Brain microvascular endothelial cell (primary cell): ENCODE results near the gene LELP1.

Experiments
- DNase-seq: peaks from one replicate; pipeline ENCODE4 v3.0.0-alpha.2; 2020
- H3K27ac ChIP-seq: fragments of 250-450 bp; sonication (Bioruptor Pico); 2 replicates; pipeline ENCODE4 v1.5.1; 2020; ENCODE audit warnings: mild to moderate bottlenecking, moderate library complexity
- H3K27me3 ChIP-seq: fragments of 250-450 bp; sonication (Bioruptor Pico); replicated peaks from 2 replicates; pipeline ENCODE4 v1.5.1; 2020; ENCODE audit warnings: mild to moderate bottlenecking
- H3K36me3 ChIP-seq: fragments of 250-450 bp; sonication (Bioruptor Pico); replicated peaks from 2 replicates; pipeline ENCODE4 v1.5.1; 2020; ENCODE audit warnings: mild to moderate bottlenecking
- H3K4me3 ChIP-seq: 2 replicates; pipeline ENCODE4 v1.5.1; 2011; ENCODE audit warnings: low read depth, mild to moderate bottlenecking, control low read depth, low read length, moderate library complexity
- in situ Hi-C: cut with HindIII; loops from 2 replicates; pipeline ENCODE4 v1.10.0; 2017; ENCODE audit warnings: low sequenced_read_pairs, low pct_ligation_motif_present
- TF ChIP-seq, protein P1 (sequence below): IDR thresholded peaks from 2 replicates; pipeline ENCODE4 v1.5.1; 2011; ENCODE audit warnings: low read depth, mild to moderate bottlenecking, moderate library complexity, low read length, control low read depth, inconsistent platforms; ENCODE audit errors: missing control alignments

The LELP1 gene

DNA sequence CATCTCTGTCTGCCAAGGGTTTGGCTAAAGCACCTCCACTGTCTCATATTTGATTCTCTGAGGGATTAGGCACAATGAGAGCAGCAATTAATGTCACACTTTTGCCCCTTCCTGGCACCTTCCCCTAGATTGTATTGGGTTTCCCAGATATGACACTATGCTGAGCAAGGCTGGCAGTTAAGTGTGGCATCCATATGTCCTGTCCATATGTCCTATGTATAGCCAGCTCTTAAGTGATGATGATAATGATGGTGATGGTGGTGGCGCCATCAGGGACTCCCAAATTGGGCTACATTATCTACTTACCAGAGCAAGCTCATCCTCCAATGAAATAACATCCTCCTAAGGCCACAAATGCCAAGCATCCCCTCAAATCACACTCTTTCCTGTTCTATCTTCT lies 42.8 kb downstream of the LELP1 start:
- no peak overlapping the region for H3K27ac ChIP-seq
- no peak overlapping the region for H3K4me3 ChIP-seq
- in situ Hi-C loops, result no loop called here
- H3K27me3 ChIP-seq, result no peaks in the 10 kb centered on the region
- TF ChIP-seq, protein P1, sequence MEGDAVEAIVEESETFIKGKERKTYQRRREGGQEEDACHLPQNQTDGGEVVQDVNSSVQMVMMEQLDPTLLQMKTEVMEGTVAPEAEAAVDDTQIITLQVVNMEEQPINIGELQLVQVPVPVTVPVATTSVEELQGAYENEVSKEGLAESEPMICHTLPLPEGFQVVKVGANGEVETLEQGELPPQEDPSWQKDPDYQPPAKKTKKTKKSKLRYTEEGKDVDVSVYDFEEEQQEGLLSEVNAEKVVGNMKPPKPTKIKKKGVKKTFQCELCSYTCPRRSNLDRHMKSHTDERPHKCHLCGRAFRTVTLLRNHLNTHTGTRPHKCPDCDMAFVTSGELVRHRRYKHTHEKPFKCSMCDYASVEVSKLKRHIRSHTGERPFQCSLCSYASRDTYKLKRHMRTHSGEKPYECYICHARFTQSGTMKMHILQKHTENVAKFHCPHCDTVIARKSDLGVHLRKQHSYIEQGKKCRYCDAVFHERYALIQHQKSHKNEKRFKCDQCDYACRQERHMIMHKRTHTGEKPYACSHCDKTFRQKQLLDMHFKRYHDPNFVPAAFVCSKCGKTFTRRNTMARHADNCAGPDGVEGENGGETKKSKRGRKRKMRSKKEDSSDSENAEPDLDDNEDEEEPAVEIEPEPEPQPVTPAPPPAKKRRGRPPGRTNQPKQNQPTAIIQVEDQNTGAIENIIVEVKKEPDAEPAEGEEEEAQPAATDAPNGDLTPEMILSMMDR, result no peak
- no peak for DNase-seq
- H3K36me3 ChIP-seq, result no peaks in the 10 kb centered on the region

DNA sequence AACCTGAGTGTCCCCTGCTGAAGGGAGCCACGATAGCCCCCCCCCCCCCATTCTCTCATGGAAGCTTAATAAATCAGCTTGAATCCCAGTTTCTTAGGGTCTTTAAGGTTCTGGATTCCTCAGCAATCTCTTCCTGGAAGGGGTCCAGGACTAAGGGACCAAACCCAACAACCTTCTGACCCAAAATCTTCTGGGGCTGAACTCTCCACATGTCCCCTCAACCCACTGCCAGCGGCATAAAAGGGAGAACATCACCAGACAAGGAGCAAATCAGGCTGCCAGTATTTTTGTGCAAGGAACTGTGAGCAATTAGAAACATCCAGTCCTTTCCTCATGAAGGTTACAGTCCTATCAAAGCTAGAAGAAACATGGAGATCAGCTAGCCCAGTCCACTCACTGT lies 43.6 kb downstream of the LELP1 start:
- in situ Hi-C loops, result no loop called here
- DNase-seq, result no peak
- TF ChIP-seq, protein P1, result no peak

DNA sequence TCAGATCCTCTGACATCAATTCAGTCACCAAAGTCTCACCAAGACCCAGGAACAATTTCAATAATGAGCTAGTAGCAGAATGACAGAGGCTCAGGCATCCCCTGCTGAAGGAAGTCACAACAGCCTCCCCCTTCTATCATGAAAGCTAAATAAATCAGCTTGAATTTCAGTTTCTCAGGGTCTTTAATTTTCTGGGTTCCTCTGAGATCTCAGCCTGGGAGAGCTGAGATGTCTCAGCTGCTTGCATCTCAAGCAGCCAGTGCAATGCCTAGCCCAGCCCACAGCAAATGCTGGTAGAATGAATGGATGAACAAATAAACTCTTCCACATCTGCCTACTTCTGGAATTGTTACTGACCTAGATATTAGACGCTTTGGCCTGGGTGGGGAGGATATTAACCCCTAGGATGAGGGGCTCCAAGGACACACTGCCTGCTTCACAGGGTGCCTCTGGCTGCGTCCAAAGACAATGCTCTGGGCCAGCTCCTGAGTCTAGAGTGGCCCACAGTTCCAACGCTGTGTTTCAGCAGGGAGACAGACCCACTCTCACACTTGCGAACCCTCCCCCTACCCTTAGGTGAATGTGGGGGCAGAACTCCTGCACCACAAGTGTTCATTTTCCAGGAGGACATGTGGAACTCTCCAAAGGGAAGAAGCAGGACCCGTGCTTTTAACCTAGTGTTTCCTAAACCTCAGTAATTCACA lies 45.1 kb downstream of the LELP1 start:
- TF ChIP-seq, protein P1, result no peak
- no peak for DNase-seq
- no peak overlapping the region for H3K27ac ChIP-seq
- H3K27me3 ChIP-seq, result no peaks in the 10 kb centered on the region
- no peak overlapping the region for H3K4me3 ChIP-seq
- H3K36me3 ChIP-seq, result no peaks in the 10 kb centered on the region
- in situ Hi-C loops, result no loop called here

More for the DNA sequence above, 43.6 kb downstream of the LELP1 start:
- Histone ChIP-seq H3K27me3 (no peaks in the 10 kb centered on the region), H3K27ac (no peak overlapping the region), H3K4me3 (no peak overlapping the region), H3K36me3 (no peaks in the 10 kb centered on the region)

DNA sequence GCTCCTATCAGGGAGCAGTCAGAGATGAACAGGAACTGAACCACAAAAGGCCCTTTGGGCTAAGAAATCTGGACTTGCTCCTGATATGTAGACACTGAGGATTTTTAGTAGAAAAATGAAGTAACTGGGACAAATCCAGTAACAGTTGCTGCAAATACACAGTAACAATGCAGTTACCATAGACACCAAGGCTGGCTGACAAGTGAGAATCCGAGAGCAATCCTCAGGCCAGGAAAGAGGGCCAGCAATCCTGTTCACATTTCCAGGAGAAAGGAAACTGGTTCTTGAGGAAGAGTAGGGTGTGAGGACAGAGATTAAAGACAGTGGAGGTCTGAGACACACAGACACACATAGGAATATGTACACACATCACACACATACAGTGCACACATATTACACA lies 46.9 kb downstream of the LELP1 start:
- in situ Hi-C loops, result no loop called here
- DNase-seq, result no peak
- TF ChIP-seq, protein P1, result no peak
- H3K36me3 ChIP-seq, result no peaks in the 10 kb centered on the region
- H3K4me3 ChIP-seq, result no peak overlapping the region
- H3K27ac ChIP-seq, result no peak overlapping the region
- H3K27me3 ChIP-seq, result no peaks in the 10 kb centered on the region

DNA sequence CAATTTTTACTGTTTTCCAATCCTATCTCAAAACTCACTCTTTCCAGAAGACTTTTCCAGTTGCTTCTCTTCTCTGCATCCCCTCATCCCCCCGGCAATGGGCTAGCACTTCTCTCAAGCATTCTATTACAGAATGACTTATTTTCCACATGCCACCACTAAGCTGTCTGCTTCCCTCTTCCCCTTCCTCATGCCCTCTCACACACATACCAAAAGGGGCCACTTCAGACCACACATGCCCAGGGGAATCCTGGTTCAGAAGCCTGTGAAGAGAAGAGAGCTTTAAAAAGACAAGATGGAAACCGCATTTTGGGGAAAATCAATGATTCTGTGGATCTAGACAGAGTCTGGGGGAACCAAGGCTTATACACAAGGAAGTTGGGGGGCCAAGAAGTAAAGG lies 47.9 kb downstream of the LELP1 start:
- Histone ChIP-seq H3K27ac (no peak overlapping the region), H3K36me3 (no peaks in the 10 kb centered on the region), H3K4me3 (no peak overlapping the region), H3K27me3 (no peaks in the 10 kb centered on the region)
- in situ Hi-C loops, result no loop called here
- TF ChIP-seq, protein P1, result no peak
- no peak for DNase-seq

DNA sequence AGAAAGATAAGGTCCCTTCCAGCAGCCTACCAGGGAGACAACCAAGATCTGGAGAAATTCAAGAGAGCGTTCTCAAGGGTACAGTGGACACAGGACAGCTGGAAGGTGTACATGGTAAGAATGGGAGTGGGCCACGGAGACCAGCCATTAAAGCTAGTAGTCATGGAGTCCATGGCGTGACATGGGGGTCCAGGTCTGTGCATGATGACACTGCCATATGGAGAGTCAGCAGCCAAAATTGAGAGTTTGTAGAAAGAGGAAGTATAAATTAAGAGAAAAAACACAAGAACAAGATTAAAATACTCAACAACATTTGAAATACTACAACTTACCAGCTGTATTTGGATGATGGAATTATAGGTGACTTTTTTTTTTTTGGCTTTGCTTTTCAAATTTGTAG lies 48.3 kb downstream of the LELP1 start:
- DNase-seq, result no peak
- in situ Hi-C loops, result no loop called here
- TF ChIP-seq, protein P1, result no peak
- H3K27me3 ChIP-seq, result no peaks in the 10 kb centered on the region
- no peak overlapping the region for H3K27ac ChIP-seq
- no peak overlapping the region for H3K4me3 ChIP-seq
- no peaks in the 10 kb centered on the region for H3K36me3 ChIP-seq
